Measurements from ENCODE around the gene BMS1.
"Not testable (repeated sequence)": the region's sequence is repeated elsewhere in the genome, so short reads cannot be mapped to it uniquely, and the experiment has no call there.

BMS1 gene

GRCh38 chr10:42790835-42791234, 8.2 kb downstream of the BMS1 start:
- no peak for DNase-seq

GRCh38 chr10:42795701-42796100, 13.1 kb downstream of the BMS1 start:
- no peak for DNase-seq

- DNase-seq, result no peak
Measured at GRCh38 chr10:42801135-42801534, 18.5 kb downstream of the BMS1 start.

GRCh38 chr10:42802876-42803275, 20.3 kb downstream of the BMS1 start:
- DNase-seq, result no peak

GRCh38 chr10:42809676-42810075, 27.1 kb downstream of the BMS1 start:
- no peak for DNase-seq

GRCh38 chr10:42812028-42812427, 29.4 kb downstream of the BMS1 start:
- DNase-seq, result no peak

- not testable (repeated sequence) for DNase-seq
Measured at GRCh38 chr10:42813989-42814687, 31.5 kb downstream of the BMS1 start.

- DNase-seq, result not testable (repeated sequence)
Measured at GRCh38 chr10:42816334-42816733, 33.7 kb downstream of the BMS1 start.

- no peak for DNase-seq
Measured at GRCh38 chr10:42816912-42817311, 34.3 kb downstream of the BMS1 start.

GRCh38 chr10:42817417-42817816, 34.8 kb downstream of the BMS1 start:
- DNase-seq, result not testable (repeated sequence)

GRCh38 chr10:42826759-42827158, 44.2 kb downstream of the BMS1 start:
- DNase-seq, result not testable (repeated sequence)

- DNase-seq, result no peak
Measured at GRCh38 chr10:42827201-42827600, 44.6 kb downstream of the BMS1 start.

GRCh38 chr10:42828391-42828790, 45.8 kb downstream of the BMS1 start:
- DNase-seq, result not testable (repeated sequence)

GRCh38 chr10:42830237-42830636, 47.6 kb downstream of the BMS1 start:
- peak; percentile 39 for DNase-seq

- no peak for DNase-seq
Measured at GRCh38 chr10:42836096-42836495, 53.5 kb downstream of the BMS1 start.

- no peak for DNase-seq
Measured at GRCh38 chr10:42836771-42837468, 54.3 kb downstream of the BMS1 start.

GRCh38 chr10:42844810-42845209, 62.2 kb downstream of the BMS1 start:
- DNase-seq, result not testable (repeated sequence)

GRCh38 chr10:42847261-42847660, 64.7 kb downstream of the BMS1 start:
- DNase-seq, result not testable (repeated sequence)

- DNase-seq, result no peak
Measured at GRCh38 chr10:42850931-42851330, 68.3 kb downstream of the BMS1 start.

GRCh38 chr10:42859256-42859655, 76.7 kb downstream of the BMS1 start:
- DNase-seq, result no peak

- not testable (repeated sequence) for DNase-seq
Measured at GRCh38 chr10:42860016-42860415, 77.4 kb downstream of the BMS1 start.

- DNase-seq, result not testable (repeated sequence)
Measured at GRCh38 chr10:42862801-42863200, 80.2 kb downstream of the BMS1 start.

- peak; percentile 1 for DNase-seq
Measured at GRCh38 chr10:42864575-42864974, 82.0 kb downstream of the BMS1 start.

GRCh38 chr10:42865716-42866114, 83.1 kb downstream of the BMS1 start:
- DNase-seq, result no peak
